K562 (cell line): ENCODE measurements around the gene KCND1. TPM values are rescaled to one million over a fixed set of nuclear protein-coding genes. Genes with fewer than 3 reads are reported as not detected.

ENCODE experiments used
- CREM ChIP-seq: IDR thresholded peaks from 2 replicates; pipeline ENCODE4 v1.6.1; 2014; ENCODE audit warnings: antibody characterized with exemption, low read depth
- DNMT1 ChIP-seq: fragments of 450-650 bp; IDR thresholded peaks from 2 replicates; pipeline ENCODE4 v1.6.1; 2016; ENCODE audit warnings: antibody characterized with exemption, mild to moderate bottlenecking
- ESRRA ChIP-seq: fragments of 450-650 bp; IDR thresholded peaks from 2 replicates; pipeline ENCODE4 v1.6.1; 2014; ENCODE audit warnings: low read depth, mild to moderate bottlenecking, moderate library complexity, borderline replicate concordance
- GABPB1 ChIP-seq: sonication (generic); formaldehyde crosslinking; IDR thresholded peaks from 2 replicates; pipeline ENCODE4 v1.8.0; 2022; ENCODE audit warnings: mild to moderate bottlenecking, missing genetic modification reagents
- L3MBTL2 ChIP-seq: fragments of 450-650 bp; IDR thresholded peaks from 2 replicates; pipeline ENCODE4 v1.6.1; 2016; ENCODE audit warnings: mild to moderate bottlenecking, moderate library complexity
- LCOR ChIP-seq: sonication (generic); formaldehyde crosslinking; IDR thresholded peaks from 2 replicates; pipeline ENCODE4 v1.8.0; 2022; ENCODE audit warnings: mild to moderate bottlenecking, missing genetic modification reagents
- MAZ ChIP-seq, 2 experiments: fragments of 450-650 bp in 1 of 2; sonication (generic) in 1 of 2; formaldehyde crosslinking; IDR thresholded peaks in 1 of 2; conservative IDR thresholded peaks in 1 of 2; 2 replicates each; pipeline versions ENCODE4 v1.4.0 to v1.5.0; 2020; ENCODE audit warnings: mild to moderate bottlenecking in 1 of 2, missing genetic modification reagents in 1 of 2
- RFX7 ChIP-seq: fragments of 250-450 bp; sonication (Bioruptor Pico); IDR thresholded peaks from 2 replicates; pipeline ENCODE4 v1.5.1; 2021; ENCODE audit warnings: mild to moderate bottlenecking
- SREBF2 ChIP-seq: sonication (generic); formaldehyde crosslinking; IDR thresholded peaks from 2 replicates; pipeline ENCODE4 v1.4.0; 2020; ENCODE audit warnings: mild to moderate bottlenecking, missing genetic modification reagents
- SRSF7 ChIP-seq: fragments of 200-400 bp; formaldehyde crosslinking; optimal IDR thresholded peaks from 2 replicates; pipeline ENCODE3; 2017; ENCODE audit warnings: mild to moderate bottlenecking, low read depth, low read length
- TAF1 ChIP-seq: IDR thresholded peaks from 2 replicates; pipeline ENCODE4 v1.6.1; 2011; ENCODE audit warnings: mild to moderate bottlenecking, low read length, moderate library complexity; ENCODE audit not compliant: insufficient read depth, control insufficient read depth, severe bottlenecking; ENCODE audit errors: extremely low read depth
- TCF3 ChIP-seq: sonication (generic); formaldehyde crosslinking; IDR thresholded peaks from 2 replicates; pipeline ENCODE4 v1.4.0; 2020; ENCODE audit warnings: mild to moderate bottlenecking, missing genetic modification reagents
- TGIF2 ChIP-seq: sonication (generic); formaldehyde crosslinking; IDR thresholded peaks from 2 replicates; pipeline ENCODE4 v1.8.1; 2022; ENCODE audit warnings: mild to moderate bottlenecking, missing genetic modification reagents, moderate library complexity
- YY1 ChIP-seq, 3 experiments: IDR thresholded peaks; 2 replicates each; pipeline ENCODE4 v1.6.1; 2011; ENCODE audit warnings: low read length in 2 of 3, mild to moderate bottlenecking in 2 of 3, moderate library complexity in 2 of 3, borderline replicate concordance in 1 of 3, control low read depth in 1 of 3, low read depth in 1 of 3; ENCODE audit not compliant: insufficient read depth in 3 of 3, insufficient replicate concordance in 2 of 3, control insufficient read depth in 1 of 3, insufficient read length in 1 of 3; ENCODE audit errors: extremely low read depth in 1 of 3
- ZBED1 ChIP-seq: IDR thresholded peaks from 2 replicates; pipeline ENCODE4 v1.6.1; 2014
- ZBTB49 ChIP-seq: sonication (generic); formaldehyde crosslinking; IDR thresholded peaks from 2 replicates; pipeline ENCODE4 v1.8.0; 2022; ENCODE audit warnings: missing genetic modification reagents, mild to moderate bottlenecking, borderline replicate concordance
- ZBTB7A ChIP-seq: IDR thresholded peaks from 2 replicates; pipeline ENCODE4 v1.6.1; 2011; ENCODE audit warnings: low read depth, mild to moderate bottlenecking, low read length, moderate library complexity, borderline replicate concordance; ENCODE audit not compliant: control insufficient read depth
- ZBTB8A ChIP-seq: fragments of 450-650 bp; IDR thresholded peaks from 2 replicates; pipeline ENCODE4 v1.6.1; 2018; ENCODE audit warnings: mild to moderate bottlenecking, moderate library complexity; ENCODE audit not compliant: partially characterized antibody
- ZC3H4 ChIP-seq: sonication (generic); formaldehyde crosslinking; IDR thresholded peaks from 2 replicates; pipeline ENCODE4 v1.9.0; 2021; ENCODE audit warnings: missing genetic modification reagents, borderline replicate concordance
- ZFX ChIP-seq: sonication (generic); formaldehyde crosslinking; IDR thresholded peaks from 2 replicates; pipeline ENCODE4 v1.8.0; 2022; ENCODE audit warnings: mild to moderate bottlenecking, missing genetic modification reagents, moderate library complexity
- ZNF140 ChIP-seq: fragments of 250-450 bp; sonication (Bioruptor Pico); IDR thresholded peaks from 2 replicates; pipeline ENCODE4 v1.8.0; 2021; ENCODE audit warnings: moderate library complexity, mild to moderate bottlenecking, inconsistent platforms
- ZNF277 ChIP-seq: fragments of 250-450 bp; sonication (Bioruptor Pico); IDR thresholded peaks from 2 replicates; pipeline ENCODE4 v1.8.0; 2022; ENCODE audit warnings: inconsistent platforms, mild to moderate bottlenecking, moderate library complexity, borderline replicate concordance
- polyA plus RNA-seq, 8 experiments: library from polyadenylated mRNA; depleted of rRNA in 4 of 8; stranded (reverse) in 5 of 8; unstranded in 3 of 8; fragments of >200 nt; fragmentation: Nextera tagmentation in 2 of 8; fragmentation: Illumina TruSeq in 1 of 8; extraction: Ambion mirVana in 2 of 8; extraction: Trizol in 1 of 8; gene quantifications; 2 replicates each; pipeline versions ENCODE4 v1.2.1 to v1.2.3, GENCODE V29; 2011 to 2014; ENCODE audit warnings: inconsistent platforms in 1 of 8, missing spikeins in 1 of 8
- total RNA-seq, 7 experiments: library from RNA; depleted of rRNA in 6 of 7; stranded (reverse); fragments of >200 nt in 6 of 7; fragmentation: Illumina TruSeq in 2 of 7; extraction: Trizol in 2 of 7; gene quantifications; 2 replicates each; pipeline versions ENCODE4 v1.2.1 to v1.2.3, GENCODE V29; 2011 to 2021; ENCODE audit warnings: low replicate concordance in 1 of 7
- TF ChIP-seq, protein P1 (sequence below): fragments of 450-650 bp; conservative IDR thresholded peaks from 2 replicates; pipeline ENCODE4 v1.6.1; 2016; ENCODE audit warnings: missing genetic modification characterization, low read depth, mild to moderate bottlenecking, missing compliant biosample characterization, moderate library complexity

KCND1 gene
- total and polyA plus RNA-seq, 9 of the 15 experiments (the other 6 are each of a cell fraction or from before 2014, with no cell fraction given) = 0.06 to 0.83 (median 0.39) TPM; not detected in 1

DNA sequence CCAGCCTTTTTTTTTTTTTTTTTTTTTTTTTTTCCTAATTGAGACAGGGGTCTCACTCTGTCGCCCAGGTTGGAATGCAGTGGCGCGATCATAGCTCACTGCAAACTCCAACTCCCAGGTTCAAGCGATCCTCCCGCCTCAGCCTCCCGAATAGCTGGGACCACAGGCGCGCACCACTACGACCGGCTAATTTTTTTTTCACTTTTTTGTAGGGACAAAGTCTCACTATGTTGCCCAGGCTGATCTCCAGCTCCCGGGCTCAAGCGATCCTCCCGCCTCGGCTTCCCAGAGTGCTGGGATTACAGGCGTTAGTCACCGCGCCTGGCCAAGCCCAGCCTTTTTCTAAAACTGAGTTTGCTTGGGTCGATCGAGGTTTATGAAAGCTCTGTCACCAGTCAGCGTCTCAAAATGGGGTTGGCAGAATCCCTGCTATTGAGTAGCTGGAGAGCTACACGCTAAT, 13.0 kb downstream of the KCND1 start (continued):
- TF ChIP-seq TAF1 (peak; percentile 33), SREBF2 (CRISPR knock-in tag) (no peak), ZBTB49 (CRISPR knock-in tag) (no peak), CREM (no peak), SRSF7 (no peak), LCOR (CRISPR knock-in tag) (no peak), DNMT1 (no peak), TGIF2 (CRISPR knock-in tag) (no peak), ZC3H4 (no peak), TCF3 (CRISPR knock-in tag) (no peak), YY1 (IDR thresholded peaks at IDR 0.05; ENCODE audit: borderline replicate concordance in 1 of 3, control insufficient read depth in 1 of 3, extremely low read depth in 1 of 3, insufficient read depth in 3 of 3, insufficient read length in 1 of 3, insufficient replicate concordance in 2 of 3, low read depth in 1 of 3, low read length in 2 of 3) (peak in 1 of 3 experiments; percentile 60), GABPB1 (CRISPR knock-in tag) (no peak), ZNF140 (CRISPR knock-in tag) (no peak), ZBTB7A (peak; percentile 43; the same call in 1 of the 2 replicates), ZBED1 (no peak), L3MBTL2 (no peak), ZNF277 (no peak), ZBTB8A (no peak), ZFX (CRISPR knock-in tag) (no peak), MAZ (CRISPR knock-in tag; conservative IDR thresholded peaks at IDR 0.05 in 1 of 2, IDR thresholded peaks at IDR 0.05 in 1 of 2) (no peak), ESRRA (no peak), RFX7 (CRISPR knock-in tag) (no peak)
- TF ChIP-seq, protein P1, sequence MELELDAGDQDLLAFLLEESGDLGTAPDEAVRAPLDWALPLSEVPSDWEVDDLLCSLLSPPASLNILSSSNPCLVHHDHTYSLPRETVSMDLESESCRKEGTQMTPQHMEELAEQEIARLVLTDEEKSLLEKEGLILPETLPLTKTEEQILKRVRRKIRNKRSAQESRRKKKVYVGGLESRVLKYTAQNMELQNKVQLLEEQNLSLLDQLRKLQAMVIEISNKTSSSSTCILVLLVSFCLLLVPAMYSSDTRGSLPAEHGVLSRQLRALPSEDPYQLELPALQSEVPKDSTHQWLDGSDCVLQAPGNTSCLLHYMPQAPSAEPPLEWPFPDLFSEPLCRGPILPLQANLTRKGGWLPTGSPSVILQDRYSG (tag) = no peak
